Pancreas (tissue), 10 donors: ENCODE measurements around the gene VTA1. TPM values are rescaled to one million over a fixed set of nuclear protein-coding genes. Genes with fewer than 3 reads are reported as not detected.

Source experiments
- ATAC-seq, 4 donors: fragments of 200-7000 bp; cut with Tn5 transposase; one replicate each; pipeline versions ENCODE4 v1.8.0 to v1.9.1; 2020; ENCODE audit warnings: mild to moderate bottlenecking in 4 of 4, moderate library complexity in 4 of 4
- DNase-seq, 6 donors: peaks; one replicate each; pipeline ENCODE4 v3.0.0-alpha.2; 2020
- FAIRE-seq: peaks from 2 replicates; lab custom pipeline; 2012; peaks lifted over from hg19 to GRCh38; lab: Jason Lieb, UNC
- H3K27ac ChIP-seq, 4 donors: fragments of 200-600 bp; sonication (generic); 1 replicate in 3 of 4; 2 replicates in 1 of 4; pipeline versions ENCODE4 v1.5.0 to v1.8.0; 2020
- H3K27me3 ChIP-seq, 4 donors: fragments of 200-600 bp; one replicate each; pipeline ENCODE4 v1.8.0; 2021
- H3K36me3 ChIP-seq, 3 donors: fragments of 200-600 bp; sonication (generic) in 1 of 3; one replicate each; pipeline versions ENCODE4 v1.5.0 to v1.8.0; 2020 to 2021
- H3K4me1 ChIP-seq, 3 donors: fragments of 200-600 bp; one replicate each; pipeline ENCODE4 v1.8.0; 2021
- H3K4me3 ChIP-seq, 4 donors: fragments of 200-600 bp; sonication (generic) in 2 of 4; one replicate each; pipeline versions ENCODE4 v1.5.0 to v1.8.0; 2020 to 2021
- H3K9me3 ChIP-seq, 4 donors: fragments of 200-600 bp; one replicate each; pipeline ENCODE4 v1.8.0; 2021
- CTCF ChIP-seq, 4 donors: fragments of 200-600 bp; sonication (generic) in 3 of 4; IDR thresholded peaks; one replicate each; pipeline versions ENCODE4 v1.5.0 to v1.8.0; 2021; ENCODE audit warnings: antibody characterized with exemption in 4 of 4
- WGBS, 2 donors: extraction: QIAGEN DNeasy Blood & Tissue Kit; methylation state at CpG; one replicate each; pipeline ENCODE4 v1.1.7; 2013; 5-methylcytosine and 5-hydroxymethylcytosine counted together
- intact Hi-C, 3 donors: fragments of 100-400 bp; cut with DNase I; formaldehyde crosslinking; loops; one replicate each; pipeline versions ENCODE4 v1.11.1 to v1.14.2; 2022
- polyA plus RNA-seq, 2 donors: library from polyadenylated mRNA; stranded (reverse); fragments of 200-250 nt; gene quantifications; one replicate each; pipeline ENCODE4 v1.2.3, GENCODE V29; 2013
- total RNA-seq, 6 donors: library from RNA; stranded (reverse); fragmentation: NEBNext Ultra II Directional in 4 of 6; extraction: Animal tissue kit (Norgen Biotek cat#: 25700) in 4 of 6; gene quantifications; one replicate each; pipeline versions ENCODE4 v1.2.1 to v1.2.4, GENCODE V29; 2021 to 2023
- donor health status: healthy with polysubstance abuse.
- donor health status: DM: no; HTN: no; CAD: no; lungs with moderate emphysema.
- donor health status: DM: no; HTN: no; CAD: no.
- donor health status: control.
- donor health status: control.
- donor health status: Bipolar disorder and iron deficiency.
- donor health status: DM: yes; HTN: yes; CAD: no.
- donor health status: DM: no; HTN: no; CAD: no.
- donor health status: DM: no; HTN: no; CAD: no.
- donor health status: DM: yes; HTN: yes; CAD: no.

Gene VTA1
- total and polyA plus RNA-seq, 8 donors: 6.2 to 20.3 (median 14.1) TPM

DNA sequence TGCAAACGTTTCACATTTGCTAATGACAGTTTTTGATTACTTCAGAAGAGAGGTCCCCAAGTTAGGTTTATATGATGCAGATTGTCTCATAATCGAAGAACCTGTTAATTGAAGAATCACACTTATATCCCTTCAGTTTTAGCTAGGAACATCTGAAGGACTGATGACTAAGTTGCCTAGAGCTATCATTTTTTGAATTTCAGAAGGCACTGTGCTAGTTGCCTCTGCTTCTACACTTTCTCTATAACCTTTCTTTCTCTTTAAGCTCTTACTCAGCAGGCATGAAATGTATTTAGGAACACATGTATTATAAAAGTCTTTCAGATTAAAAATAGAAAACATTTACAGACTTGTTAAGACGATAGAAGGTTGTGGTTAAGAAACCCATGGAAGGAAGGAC, 28.7 kb upstream of the VTA1 start:
- H3K36me3 ChIP-seq: no peaks in the 10 kb centered on the region
- DNase-seq (no peak), ATAC-seq (no peak), FAIRE-seq (no peak)
- no peak overlapping the region for H3K4me3 ChIP-seq
- no peaks in the 10 kb centered on the region for H3K9me3 ChIP-seq
- TF ChIP-seq CTCF (IDR thresholded peaks at IDR 0.05): no peak
- H3K27me3 ChIP-seq: no peaks in the 10 kb centered on the region
- intact Hi-C loops: no loop called here
- H3K27ac ChIP-seq: no peak overlapping the region
- 38 to 51% methylated on average over 3 of the region's 3 CpGs for WGBS, 2 donors
- H3K4me1 ChIP-seq: no peaks in the 10 kb centered on the region

GRCh38 chr6:142118925-142119324, 28.1 kb upstream of the VTA1 start:
- Histone ChIP-seq H3K4me1 (no peaks in the 10 kb centered on the region), H3K9me3 (no peaks in the 10 kb centered on the region), H3K4me3 (no peak overlapping the region), H3K36me3 (no peaks in the 10 kb centered on the region), H3K27me3 (no peaks in the 10 kb centered on the region), H3K27ac (no peak overlapping the region)
- TF ChIP-seq CTCF (IDR thresholded peaks at IDR 0.05): no peak
- DNase-seq: no peak
- no peak for FAIRE-seq
- ATAC-seq: no peak
- intact Hi-C loops: no loop called here
- WGBS, 2 donors: 85 to 88% methylated on average over 2 of the region's 2 CpGs

GRCh38 chr6:142121342-142121741, 25.7 kb upstream of the VTA1 start:
- Histone ChIP-seq H3K4me1 (no peaks in the 10 kb centered on the region), H3K4me3 (no peak overlapping the region), H3K27ac (no peak overlapping the region), H3K27me3 (no peaks in the 10 kb centered on the region), H3K9me3 (no peaks in the 10 kb centered on the region), H3K36me3 (no peaks in the 10 kb centered on the region)
- FAIRE-seq (no peak), DNase-seq (no peak), ATAC-seq (no peak)
- intact Hi-C loops: no loop called here
- no peak for TF ChIP-seq CTCF (IDR thresholded peaks at IDR 0.05)
- 46 to 63% methylated on average over 3 of the region's 3 CpGs for WGBS, 2 donors

- no peak overlapping the region for H3K27ac ChIP-seq
- H3K36me3 ChIP-seq: no peaks in the 10 kb centered on the region
- H3K9me3 ChIP-seq: no peaks in the 10 kb centered on the region
- no peak for TF ChIP-seq CTCF (IDR thresholded peaks at IDR 0.05)
- no peak overlapping the region for H3K4me3 ChIP-seq
- no peaks in the 10 kb centered on the region for H3K27me3 ChIP-seq
- DNase-seq (no peak), FAIRE-seq (no peak), ATAC-seq (no peak)
- no peaks in the 10 kb centered on the region for H3K4me1 ChIP-seq
- 77 to 81% methylated on average over 1 of the region's 1 CpG for WGBS, 2 donors
- intact Hi-C loops: no loop called here
Observed at GRCh38 chr6:142130814-142131213, 16.2 kb upstream of the VTA1 start.

DNA sequence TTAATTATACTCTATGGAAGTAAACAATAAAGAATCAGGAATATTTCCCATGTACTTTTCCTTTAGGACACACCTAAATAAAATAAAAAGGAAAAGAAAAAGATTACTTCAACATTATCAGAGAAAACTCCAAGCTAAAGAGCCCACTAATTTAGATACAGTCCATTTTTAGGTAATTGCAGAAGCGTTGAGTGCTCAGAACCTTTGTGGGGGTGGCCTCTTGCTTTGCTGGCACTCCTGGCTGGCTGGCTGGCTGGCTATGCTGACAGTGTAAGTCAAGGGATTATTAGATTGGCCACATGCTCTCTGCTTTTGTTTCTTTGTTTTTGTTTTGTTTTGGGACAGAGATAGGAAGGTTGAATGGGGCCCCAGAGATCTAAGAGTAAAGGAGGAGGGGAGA, 14.4 kb upstream of the VTA1 start, which contains the start of gene GJE1:
Gene GJE1 (plus strand): TSS at position 301 of the 400 bp plus-strand sequence. CDS start 234 bp downstream, outside the sequence.
- no peaks in the 10 kb centered on the region for H3K27me3 ChIP-seq
- no peaks in the 10 kb centered on the region for H3K36me3 ChIP-seq
- intact Hi-C loops: no loop called here
- H3K4me3 ChIP-seq: no peak within 1 kb of the TSS
- no peak within 1 kb of the TSS for H3K27ac ChIP-seq
- H3K9me3 ChIP-seq: no peaks in the 10 kb centered on the region
- no peaks in the 10 kb centered on the region for H3K4me1 ChIP-seq
- ATAC-seq (no peak), DNase-seq (no peak), FAIRE-seq (no peak)
- WGBS, 2 donors: 59 to 62% methylated on average over 1 of the region's 1 CpG
- no peak for TF ChIP-seq CTCF (IDR thresholded peaks at IDR 0.05)
